ENCODE data around the gene MYCBPAP.

The MYCBPAP gene

GRCh38 chr17:50517504-50518383 is 9.5 kb downstream of the MYCBPAP start:
- TF ChIP-seq, protein P1, sequence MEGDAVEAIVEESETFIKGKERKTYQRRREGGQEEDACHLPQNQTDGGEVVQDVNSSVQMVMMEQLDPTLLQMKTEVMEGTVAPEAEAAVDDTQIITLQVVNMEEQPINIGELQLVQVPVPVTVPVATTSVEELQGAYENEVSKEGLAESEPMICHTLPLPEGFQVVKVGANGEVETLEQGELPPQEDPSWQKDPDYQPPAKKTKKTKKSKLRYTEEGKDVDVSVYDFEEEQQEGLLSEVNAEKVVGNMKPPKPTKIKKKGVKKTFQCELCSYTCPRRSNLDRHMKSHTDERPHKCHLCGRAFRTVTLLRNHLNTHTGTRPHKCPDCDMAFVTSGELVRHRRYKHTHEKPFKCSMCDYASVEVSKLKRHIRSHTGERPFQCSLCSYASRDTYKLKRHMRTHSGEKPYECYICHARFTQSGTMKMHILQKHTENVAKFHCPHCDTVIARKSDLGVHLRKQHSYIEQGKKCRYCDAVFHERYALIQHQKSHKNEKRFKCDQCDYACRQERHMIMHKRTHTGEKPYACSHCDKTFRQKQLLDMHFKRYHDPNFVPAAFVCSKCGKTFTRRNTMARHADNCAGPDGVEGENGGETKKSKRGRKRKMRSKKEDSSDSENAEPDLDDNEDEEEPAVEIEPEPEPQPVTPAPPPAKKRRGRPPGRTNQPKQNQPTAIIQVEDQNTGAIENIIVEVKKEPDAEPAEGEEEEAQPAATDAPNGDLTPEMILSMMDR (IDR thresholded peaks at IDR 0.05; ENCODE audit: control insufficient read depth, insufficient read depth, low read depth, low read length, missing control alignments) = no peak
- DNase-seq (ENCODE audit: low read depth) = no peak
- H3K4me3 ChIP-seq (ENCODE audit: control insufficient read depth, low read depth, low read length) = no peak overlapping the region

GRCh38 chr17:50518384-50519023 is 10.3 kb downstream of the MYCBPAP start:
- H3K4me3 ChIP-seq (ENCODE audit: control insufficient read depth, low read depth, low read length) = no peak overlapping the region
- TF ChIP-seq, protein P1 (IDR thresholded peaks at IDR 0.05; ENCODE audit: control insufficient read depth, insufficient read depth, low read depth, low read length, missing control alignments) = no peak
- no peak for DNase-seq (ENCODE audit: low read depth)

DNA sequence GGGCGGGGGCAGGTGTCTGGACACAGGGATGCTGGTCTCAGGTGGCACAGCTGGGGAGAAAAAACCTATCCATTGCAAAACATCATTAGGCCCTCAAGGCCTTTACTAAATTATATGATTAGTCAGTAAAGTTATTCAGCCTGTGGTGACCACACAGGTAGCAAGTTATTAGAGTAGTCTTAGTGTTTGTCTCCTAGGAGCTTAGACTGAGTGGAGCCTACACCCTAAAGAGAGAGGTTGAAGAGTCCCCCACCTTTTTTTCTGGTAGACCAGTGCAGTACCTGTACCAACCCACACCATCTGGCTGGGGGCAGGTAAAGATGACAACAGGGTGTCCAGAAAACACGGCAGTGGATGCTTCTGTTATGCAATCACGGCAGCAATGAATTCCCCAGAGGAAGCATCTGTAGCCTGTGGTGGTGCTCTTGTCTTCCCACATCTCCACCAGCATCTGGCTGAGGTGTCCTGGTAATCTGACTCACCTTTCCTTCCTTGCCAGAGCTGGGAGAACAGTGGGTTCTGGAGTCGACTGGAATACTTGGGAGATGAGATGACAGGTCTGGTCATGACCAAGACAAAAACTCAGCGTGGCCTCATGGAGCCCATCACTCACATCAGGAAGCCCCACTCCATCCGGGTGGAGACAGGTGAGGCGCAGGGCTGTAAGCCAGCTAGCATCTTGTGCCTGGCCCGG is 11.0 kb downstream of the MYCBPAP start:
- DNase-seq (ENCODE audit: low read depth) = no peak
- TF ChIP-seq, protein P1 (IDR thresholded peaks at IDR 0.05; ENCODE audit: control insufficient read depth, insufficient read depth, low read depth, low read length, missing control alignments) = no peak
- H3K4me3 ChIP-seq (ENCODE audit: control insufficient read depth, low read depth, low read length) = no peak overlapping the region

- TF ChIP-seq, protein P1 (IDR thresholded peaks at IDR 0.05; ENCODE audit: control insufficient read depth, insufficient read depth, low read depth, low read length, missing control alignments) = no peak
These were observed 12.2 kb downstream of the MYCBPAP start for GRCh38 chr17:50520483-50520882.

GRCh38 chr17:50521514-50521913 is 13.3 kb downstream of the MYCBPAP start:
- DNase-seq (ENCODE audit: low read depth) = no peak
- H3K4me3 ChIP-seq (ENCODE audit: control insufficient read depth, low read depth, low read length) = no peak overlapping the region
- TF ChIP-seq, protein P1 (IDR thresholded peaks at IDR 0.05; ENCODE audit: control insufficient read depth, insufficient read depth, low read depth, low read length, missing control alignments) = no peak

More at GRCh38 chr17:50520483-50520882, 12.2 kb downstream of the MYCBPAP start:
- no peak overlapping the region for H3K4me3 ChIP-seq (ENCODE audit: control insufficient read depth, low read depth, low read length)
- DNase-seq (ENCODE audit: low read depth) = no peak

GRCh38 chr17:50522766-50523165 is 14.5 kb downstream of the MYCBPAP start:
- H3K4me3 ChIP-seq (ENCODE audit: control insufficient read depth, low read depth, low read length) = no peak overlapping the region
- TF ChIP-seq, protein P1 (IDR thresholded peaks at IDR 0.05; ENCODE audit: control insufficient read depth, insufficient read depth, low read depth, low read length, missing control alignments) = no peak
- no peak for DNase-seq (ENCODE audit: low read depth)

Measured in AG09309 (cell line).